Neural cell (in vitro differentiated cells): ENCODE measurements around the gene VWF. TPM values are rescaled to one million over a fixed set of nuclear protein-coding genes. Genes with fewer than 3 reads are reported as not detected.

Source experiments
- H2AFZ ChIP-seq: fragments of 200-600, 300-800 bp; sonication (generic), shearing (Covaris generic); 2 replicates; pipeline ENCODE4 v1.6.0; 2014; ENCODE audit warnings: low read depth, mild to moderate bottlenecking, antibody characterized with exemption, low read length, moderate library complexity
- H3F3A ChIP-seq: fragments of 200-600 bp; shearing (Covaris generic); 2 replicates; pipeline ENCODE4 v1.6.1; 2016; ENCODE audit warnings: mild to moderate bottlenecking, moderate library complexity, mixed read lengths, antibody characterized with exemption, low read length; ENCODE audit not compliant: insufficient read depth, poor library complexity, severe bottlenecking
- H3K27ac ChIP-seq: fragments of 200-600, 300-800 bp; sonication (generic), shearing (Covaris generic); 2 replicates; pipeline ENCODE4 v1.5.1; 2014; ENCODE audit warnings: mild to moderate bottlenecking, low read length, moderate library complexity
- H3K27me3 ChIP-seq: fragments of 300-800, 200-600 bp; sonication (generic), shearing (Covaris generic); 2 replicates; pipeline ENCODE4 v1.6.0; 2014; ENCODE audit warnings: mild to moderate bottlenecking, low read depth, low read length, moderate library complexity; ENCODE audit not compliant: insufficient read depth
- H3K36me3 ChIP-seq: fragments of 300-800, 200-600 bp; sonication (generic), shearing (Covaris generic); 2 replicates; pipeline ENCODE4 v1.5.1; 2014; ENCODE audit warnings: mild to moderate bottlenecking, antibody characterized with exemption, low read length, moderate library complexity; ENCODE audit not compliant: insufficient read depth
- H3K4me2 ChIP-seq: fragments of 300-800, 200-600 bp; sonication (generic), shearing (Covaris generic); 2 replicates; pipeline ENCODE4 v1.6.0; 2014; ENCODE audit warnings: mild to moderate bottlenecking, low read length
- H3K4me3 ChIP-seq: fragments of 300-800, 200-600 bp; sonication (generic), shearing (Covaris generic); 2 replicates; pipeline ENCODE4 v1.5.1; 2014; ENCODE audit warnings: mild to moderate bottlenecking, low read length, moderate library complexity
- H3K79me2 ChIP-seq: fragments of 200-600 bp; shearing (Covaris generic); replicated peaks from 2 replicates; pipeline ENCODE4 v1.6.0; 2014; ENCODE audit warnings: mild to moderate bottlenecking, low read length, moderate library complexity; ENCODE audit not compliant: insufficient read depth
- H3K9ac ChIP-seq: fragments of 300-800, 200-600 bp; sonication (generic), shearing (Covaris generic); 2 replicates; pipeline ENCODE4 v1.6.1; 2016; ENCODE audit warnings: mild to moderate bottlenecking, low read length, mixed read lengths
- H3K9me2 ChIP-seq: fragments of 200-600 bp; shearing (Covaris generic); 2 replicates; pipeline ENCODE4 v1.6.1; 2016; ENCODE audit warnings: mild to moderate bottlenecking, low read length, mixed read lengths; ENCODE audit not compliant: insufficient read depth
- H3K9me3 ChIP-seq: fragments of 200-600, 300-800 bp; sonication (generic), shearing (Covaris generic); 2 replicates; pipeline ENCODE4 v1.6.1; 2016; ENCODE audit warnings: mild to moderate bottlenecking, mixed run types, low read length, moderate library complexity, mixed read lengths
- H4K20me1 ChIP-seq: fragments of 200-600 bp; shearing (Covaris generic); 2 replicates; pipeline ENCODE4 v1.6.1; 2016; ENCODE audit warnings: mild to moderate bottlenecking, mixed run types; ENCODE audit not compliant: insufficient read depth
- CTCF ChIP-seq: fragments of 450-650 bp; IDR thresholded peaks from 2 replicates; pipeline ENCODE4 v1.5.1; 2014; ENCODE audit warnings: antibody characterized with exemption, mild to moderate bottlenecking, moderate library complexity; ENCODE audit not compliant: poor library complexity, severe bottlenecking
- EP300 ChIP-seq: fragments of 450-650 bp; conservative IDR thresholded peaks from 2 replicates; pipeline ENCODE4 v1.6.1; 2014; ENCODE audit warnings: antibody characterized with exemption, mild to moderate bottlenecking, moderate library complexity; ENCODE audit not compliant: poor library complexity, severe bottlenecking
- EZH2 ChIP-seq: fragments of 200-600, 300-800 bp; shearing (Covaris generic), sonication (generic); IDR thresholded peaks from 2 replicates; pipeline ENCODE4 v1.6.1; 2014; ENCODE audit warnings: antibody characterized with exemption, low read length, borderline replicate concordance, mild to moderate bottlenecking; ENCODE audit not compliant: insufficient read depth, poor library complexity, severe bottlenecking
- MXI1 ChIP-seq: fragments of 450-650 bp; conservative IDR thresholded peaks from 2 replicates; pipeline ENCODE4 v1.6.1; 2014; ENCODE audit warnings: antibody characterized with exemption, mild to moderate bottlenecking; ENCODE audit not compliant: poor library complexity, severe bottlenecking
- POLR2AphosphoS5 ChIP-seq: IDR thresholded peaks from 2 replicates; pipeline ENCODE4 v1.6.1; 2012
- RAD21 ChIP-seq: fragments of 450-650 bp; conservative IDR thresholded peaks from 2 replicates; pipeline ENCODE4 v1.6.1; 2014; ENCODE audit warnings: antibody characterized with exemption, mild to moderate bottlenecking, moderate library complexity
- REST ChIP-seq: IDR thresholded peaks from 2 replicates; pipeline ENCODE4 v1.6.1; 2012; ENCODE audit warnings: borderline replicate concordance
- SMC3 ChIP-seq: fragments of 450-650 bp; conservative IDR thresholded peaks from 2 replicates; pipeline ENCODE4 v1.6.1; 2014; ENCODE audit warnings: antibody characterized with exemption, mild to moderate bottlenecking, moderate library complexity; ENCODE audit not compliant: poor library complexity
- TAF1 ChIP-seq: IDR thresholded peaks from 2 replicates; pipeline ENCODE4 v1.6.1; 2012; ENCODE audit warnings: low read depth
- polyA plus RNA-seq: library from polyadenylated mRNA; depleted of rRNA; stranded (reverse); fragments of >200 nt; gene quantifications from 2 replicates; pipeline ENCODE4 v1.2.3, GENCODE V29; 2014

Gene VWF
- polyA plus RNA-seq, 1 donor from 2014 or later = not detected

- no peaks in the 10 kb centered on the region for H3K27me3 ChIP-seq
- H2AFZ ChIP-seq = no peak overlapping the region
- H3F3A ChIP-seq = no peaks in the 10 kb centered on the region
- no peak overlapping the region for H3K4me2 ChIP-seq
- TF ChIP-seq POLR2AphosphoS5 (no peak), MXI1 (no peak), RAD21 (no peak), CTCF (no peak), EZH2 (no peak), REST (no peak), SMC3 (no peak), TAF1 (no peak), EP300 (no peak)
- no peak overlapping the region for H3K9ac ChIP-seq
- H3K9me2 ChIP-seq = no peaks in the 10 kb centered on the region
- no peak overlapping the region for H3K27ac ChIP-seq
- no peaks in the 10 kb centered on the region for H4K20me1 ChIP-seq
- H3K9me3 ChIP-seq = no peaks in the 10 kb centered on the region
- no peaks in the 10 kb centered on the region for H3K36me3 ChIP-seq
- H3K79me2 ChIP-seq = no peaks in the 10 kb centered on the region
- H3K4me3 ChIP-seq = no peak overlapping the region
Measured at GRCh38 chr12:6158749-6159148, 34.3 kb upstream of the VWF start.

- Histone ChIP-seq H4K20me1 (no peaks in the 10 kb centered on the region), H3K27me3 (no peaks in the 10 kb centered on the region), H3F3A (no peaks in the 10 kb centered on the region), H3K9ac (no peak overlapping the region), H3K9me3 (no peaks in the 10 kb centered on the region), H3K36me3 (no peaks in the 10 kb centered on the region), H3K9me2 (no peaks in the 10 kb centered on the region), H3K27ac (no peak overlapping the region), H3K4me2 (no peak overlapping the region), H2AFZ (no peak overlapping the region), H3K79me2 (no peaks in the 10 kb centered on the region), H3K4me3 (no peak overlapping the region)
- TF ChIP-seq SMC3 (no peak), RAD21 (no peak), EZH2 (no peak), EP300 (no peak), REST (no peak), CTCF (no peak), POLR2AphosphoS5 (no peak), TAF1 (no peak), MXI1 (no peak)
Measured at GRCh38 chr12:6158255-6158654, 33.8 kb upstream of the VWF start.
